GM23338 (cell line): ENCODE data around the gene AMZ1. TPM values are rescaled to one million over a fixed set of nuclear protein-coding genes. Genes with fewer than 3 reads are reported as not detected.
A peak's percentile ranks its signal among the peaks of the same experiment; 100 is the strongest.

Experiments
- ATAC-seq: fragments of 200-7000 bp; cut with Tn5 transposase; 3 replicates; pipeline ENCODE4 v1.9.1; 2020
- DNase-seq: peaks from one replicate; pipeline ENCODE4 v3.0.0-alpha.2; 2015; ENCODE audit warnings: low spot score
- H2AFZ ChIP-seq: fragments of 200-600 bp; sonication (generic); 2 replicates; pipeline ENCODE4 v1.8.0; 2016; ENCODE audit warnings: antibody characterized with exemption, mild to moderate bottlenecking, moderate library complexity
- H3F3A ChIP-seq: fragments of 200-600 bp; sonication (generic); replicated peaks from 2 replicates; pipeline ENCODE4 v1.8.0; 2017; ENCODE audit warnings: antibody characterized with exemption, mixed run types, low read depth
- H3K27ac ChIP-seq: fragments of 200-600 bp; sonication (generic); 2 replicates; pipeline ENCODE4 v1.6.1; 2016; ENCODE audit warnings: low read depth
- H3K27me3 ChIP-seq: fragments of 200-600 bp; sonication (generic); 2 replicates; pipeline ENCODE4 v1.8.0; 2016; ENCODE audit warnings: mild to moderate bottlenecking, mixed run types, moderate library complexity; ENCODE audit not compliant: insufficient read depth
- H3K36me3 ChIP-seq: fragments of 200-600 bp; sonication (generic); 2 replicates; pipeline ENCODE4 v1.8.0; 2016; ENCODE audit warnings: mild to moderate bottlenecking; ENCODE audit not compliant: insufficient read depth
- H3K4me1 ChIP-seq: fragments of 200-600 bp; sonication (generic); 2 replicates; pipeline ENCODE4 v1.8.0; 2016; ENCODE audit warnings: mild to moderate bottlenecking, moderate library complexity; ENCODE audit not compliant: insufficient read depth
- H3K4me2 ChIP-seq: fragments of 200-600 bp; sonication (generic); 2 replicates; pipeline ENCODE4 v1.7.1; 2017; ENCODE audit warnings: mixed run types
- H3K4me3 ChIP-seq: fragments of 200-600 bp; sonication (generic); 2 replicates; pipeline ENCODE4 v1.6.1; 2016; ENCODE audit warnings: mixed run types
- H3K79me2 ChIP-seq: fragments of 200-600 bp; sonication (generic); replicated peaks from 2 replicates; pipeline ENCODE4 v1.8.0; 2017; ENCODE audit warnings: mild to moderate bottlenecking; ENCODE audit not compliant: insufficient read depth
- H3K9me2 ChIP-seq: fragments of 200-600 bp; sonication (generic); 2 replicates; pipeline ENCODE4 v1.8.0; 2017; ENCODE audit not compliant: insufficient read depth
- H4K20me1 ChIP-seq: fragments of 200-600 bp; sonication (generic); replicated peaks from 2 replicates; pipeline ENCODE4 v1.8.0; 2017; ENCODE audit warnings: mild to moderate bottlenecking; ENCODE audit not compliant: insufficient read depth
- H3K27ac Mint-ChIP-seq: 2 replicates; pipeline ENCODE4 v1.8.0; 2020; ENCODE audit warnings: inconsistent platforms, mild to moderate bottlenecking, moderate library complexity, mixed read lengths
- H3K27me3 Mint-ChIP-seq: 3 replicates; pipeline ENCODE4 v1.8.0; 2022; ENCODE audit warnings: low read depth, mild to moderate bottlenecking, moderate library complexity, mixed read lengths, inconsistent platforms; ENCODE audit not compliant: insufficient read depth, poor library complexity
- H3K36me3 Mint-ChIP-seq: 3 replicates; pipeline ENCODE4 v1.8.0; 2021; ENCODE audit warnings: low read depth, mild to moderate bottlenecking, inconsistent platforms, moderate library complexity, mixed read lengths
- H3K4me1 Mint-ChIP-seq: 3 replicates; pipeline ENCODE4 v1.8.0; 2020; ENCODE audit warnings: mild to moderate bottlenecking, inconsistent platforms, mixed read lengths
- H3K4me3 Mint-ChIP-seq: 3 replicates; pipeline ENCODE4 v1.8.0; 2021; ENCODE audit warnings: moderate library complexity, mild to moderate bottlenecking, inconsistent platforms, mixed read lengths
- H3K9me3 Mint-ChIP-seq: 3 replicates; pipeline ENCODE4 v1.8.0; 2020; ENCODE audit warnings: moderate library complexity, mild to moderate bottlenecking, inconsistent platforms, mixed read lengths
- CREB1 ChIP-seq: fragments of 250-450 bp; sonication (Bioruptor Pico); IDR thresholded peaks from 2 replicates; pipeline ENCODE4 v1.5.0; 2020; ENCODE audit warnings: low read depth, mild to moderate bottlenecking, moderate library complexity
- EZH2 ChIP-seq: fragments of 200-600 bp; sonication (generic); IDR thresholded peaks from one replicate; pipeline ENCODE4 v1.8.0; 2017; ENCODE audit warnings: antibody characterized with exemption, mild to moderate bottlenecking, low read depth; ENCODE audit not compliant: unreplicated experiment
- JUNB ChIP-seq: IDR thresholded peaks from one replicate; pipeline ENCODE4 v1.6.1; 2016; ENCODE audit warnings: antibody characterized with exemption; ENCODE audit not compliant: unreplicated experiment
- POLR2AphosphoS5 ChIP-seq: IDR thresholded peaks from 2 replicates; pipeline ENCODE4 v1.6.1; 2016; ENCODE audit warnings: antibody characterized with exemption, low read depth
- STAT1 ChIP-seq: IDR thresholded peaks from one replicate; pipeline ENCODE4 v1.6.1; 2016; ENCODE audit warnings: antibody characterized with exemption; ENCODE audit not compliant: unreplicated experiment
- ZNF114 ChIP-seq: fragments of 250-450 bp; sonication (Bioruptor Pico); IDR thresholded peaks from 2 replicates; pipeline ENCODE4 v1.5.0; 2020; ENCODE audit warnings: mild to moderate bottlenecking, moderate library complexity
- polyA plus RNA-seq: library from polyadenylated mRNA; unstranded; fragments of >200 nt; fragmentation: Nextera tagmentation; extraction: Ambion mirVana; gene quantifications from 2 replicates; pipeline ENCODE4 v1.2.1, GENCODE V29; 2016
- total RNA-seq: library from RNA; depleted of rRNA; stranded (reverse); fragments of >200 nt; shearing (Covaris generic); gene quantifications from 2 replicates; pipeline ENCODE4 v1.2.3, GENCODE V29; 2014
- TF ChIP-seq, protein P1 (sequence below): IDR thresholded peaks from one replicate; pipeline ENCODE4 v1.6.1; 2018; ENCODE audit warnings: antibody characterized with exemption; ENCODE audit not compliant: unreplicated experiment
- TF ChIP-seq, protein P2 (sequence below), 2 experiments: fragments of 200-600 bp in 1 of 2; sonication (generic) in 1 of 2; conservative IDR thresholded peaks; 2 replicates each; pipeline versions ENCODE4 v1.5.1 to v1.6.1; 2016 to 2017; ENCODE audit warnings: antibody characterized with exemption in 2 of 2, low read depth in 2 of 2, mild to moderate bottlenecking in 2 of 2, moderate library complexity in 1 of 2
- TF ChIP-seq, protein P3 (sequence below): IDR thresholded peaks from 2 replicates; pipeline ENCODE4 v1.6.1; 2016; ENCODE audit warnings: antibody characterized with exemption
- TF ChIP-seq, protein P4 (sequence below): fragments of 250-450 bp; sonication (Bioruptor Pico); IDR thresholded peaks from 2 replicates; pipeline ENCODE4 v1.5.0; 2020; ENCODE audit warnings: mild to moderate bottlenecking, moderate library complexity

AMZ1 gene
- total and polyA plus RNA-seq, 2 experiments from 2014 or later, result 0.73 to 4.5 TPM

DNA sequence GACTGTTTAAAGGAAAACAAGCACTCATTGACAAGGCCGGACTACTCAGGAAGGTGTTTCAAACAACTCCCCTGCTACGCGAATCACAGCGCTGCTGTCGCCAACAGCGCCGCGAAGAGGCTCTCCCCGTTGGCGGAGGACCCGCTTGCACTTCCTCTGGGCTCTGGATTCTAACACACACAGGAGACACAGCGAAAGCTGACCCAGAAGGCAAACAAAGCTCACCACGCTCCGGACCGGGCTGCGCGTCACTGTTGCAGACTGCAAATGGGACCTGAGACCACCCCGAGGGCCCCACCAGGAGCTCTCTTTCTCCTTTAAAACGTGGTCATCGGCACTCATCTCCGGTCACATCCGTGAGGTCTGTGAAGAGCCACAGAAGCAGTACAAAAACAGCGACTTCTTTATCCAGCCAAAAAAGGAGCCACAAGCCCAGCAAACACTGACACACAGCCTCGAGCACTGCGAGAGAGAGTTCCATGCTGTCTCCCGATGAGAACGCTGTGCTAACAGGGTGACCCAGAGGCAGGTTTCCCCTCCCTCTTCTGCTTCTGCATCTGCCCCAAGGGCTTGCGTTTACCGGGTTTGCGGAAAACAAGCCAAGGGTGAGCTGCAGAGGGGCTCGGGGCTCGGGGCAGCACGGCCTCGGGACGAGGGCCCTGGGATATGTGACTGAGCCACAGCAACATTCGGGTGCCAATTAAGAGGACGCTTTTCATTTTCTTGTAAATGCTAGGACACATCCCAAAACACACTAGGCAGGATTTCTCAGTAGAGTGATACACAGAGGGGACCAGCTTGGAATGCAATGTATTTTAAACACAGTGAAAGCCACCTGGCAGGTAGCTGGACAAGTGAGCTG is 41.3 kb downstream of the AMZ1 start (continued):
- TF ChIP-seq, protein P1, sequence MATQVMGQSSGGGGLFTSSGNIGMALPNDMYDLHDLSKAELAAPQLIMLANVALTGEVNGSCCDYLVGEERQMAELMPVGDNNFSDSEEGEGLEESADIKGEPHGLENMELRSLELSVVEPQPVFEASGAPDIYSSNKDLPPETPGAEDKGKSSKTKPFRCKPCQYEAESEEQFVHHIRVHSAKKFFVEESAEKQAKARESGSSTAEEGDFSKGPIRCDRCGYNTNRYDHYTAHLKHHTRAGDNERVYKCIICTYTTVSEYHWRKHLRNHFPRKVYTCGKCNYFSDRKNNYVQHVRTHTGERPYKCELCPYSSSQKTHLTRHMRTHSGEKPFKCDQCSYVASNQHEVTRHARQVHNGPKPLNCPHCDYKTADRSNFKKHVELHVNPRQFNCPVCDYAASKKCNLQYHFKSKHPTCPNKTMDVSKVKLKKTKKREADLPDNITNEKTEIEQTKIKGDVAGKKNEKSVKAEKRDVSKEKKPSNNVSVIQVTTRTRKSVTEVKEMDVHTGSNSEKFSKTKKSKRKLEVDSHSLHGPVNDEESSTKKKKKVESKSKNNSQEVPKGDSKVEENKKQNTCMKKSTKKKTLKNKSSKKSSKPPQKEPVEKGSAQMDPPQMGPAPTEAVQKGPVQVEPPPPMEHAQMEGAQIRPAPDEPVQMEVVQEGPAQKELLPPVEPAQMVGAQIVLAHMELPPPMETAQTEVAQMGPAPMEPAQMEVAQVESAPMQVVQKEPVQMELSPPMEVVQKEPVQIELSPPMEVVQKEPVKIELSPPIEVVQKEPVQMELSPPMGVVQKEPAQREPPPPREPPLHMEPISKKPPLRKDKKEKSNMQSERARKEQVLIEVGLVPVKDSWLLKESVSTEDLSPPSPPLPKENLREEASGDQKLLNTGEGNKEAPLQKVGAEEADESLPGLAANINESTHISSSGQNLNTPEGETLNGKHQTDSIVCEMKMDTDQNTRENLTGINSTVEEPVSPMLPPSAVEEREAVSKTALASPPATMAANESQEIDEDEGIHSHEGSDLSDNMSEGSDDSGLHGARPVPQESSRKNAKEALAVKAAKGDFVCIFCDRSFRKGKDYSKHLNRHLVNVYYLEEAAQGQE, result no peak
- no peak for TF ChIP-seq JUNB
- no peak for TF ChIP-seq CREB1 (CRISPR knock-in tag)
- TF ChIP-seq POLR2AphosphoS5, result no peak
- TF ChIP-seq, protein P2, sequence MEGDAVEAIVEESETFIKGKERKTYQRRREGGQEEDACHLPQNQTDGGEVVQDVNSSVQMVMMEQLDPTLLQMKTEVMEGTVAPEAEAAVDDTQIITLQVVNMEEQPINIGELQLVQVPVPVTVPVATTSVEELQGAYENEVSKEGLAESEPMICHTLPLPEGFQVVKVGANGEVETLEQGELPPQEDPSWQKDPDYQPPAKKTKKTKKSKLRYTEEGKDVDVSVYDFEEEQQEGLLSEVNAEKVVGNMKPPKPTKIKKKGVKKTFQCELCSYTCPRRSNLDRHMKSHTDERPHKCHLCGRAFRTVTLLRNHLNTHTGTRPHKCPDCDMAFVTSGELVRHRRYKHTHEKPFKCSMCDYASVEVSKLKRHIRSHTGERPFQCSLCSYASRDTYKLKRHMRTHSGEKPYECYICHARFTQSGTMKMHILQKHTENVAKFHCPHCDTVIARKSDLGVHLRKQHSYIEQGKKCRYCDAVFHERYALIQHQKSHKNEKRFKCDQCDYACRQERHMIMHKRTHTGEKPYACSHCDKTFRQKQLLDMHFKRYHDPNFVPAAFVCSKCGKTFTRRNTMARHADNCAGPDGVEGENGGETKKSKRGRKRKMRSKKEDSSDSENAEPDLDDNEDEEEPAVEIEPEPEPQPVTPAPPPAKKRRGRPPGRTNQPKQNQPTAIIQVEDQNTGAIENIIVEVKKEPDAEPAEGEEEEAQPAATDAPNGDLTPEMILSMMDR (conservative IDR thresholded peaks at IDR 0.05; ENCODE audit: low read depth in 2 of 2), result no peak
- no peak for TF ChIP-seq ZNF114 (CRISPR knock-in tag)
- TF ChIP-seq, protein P3, sequence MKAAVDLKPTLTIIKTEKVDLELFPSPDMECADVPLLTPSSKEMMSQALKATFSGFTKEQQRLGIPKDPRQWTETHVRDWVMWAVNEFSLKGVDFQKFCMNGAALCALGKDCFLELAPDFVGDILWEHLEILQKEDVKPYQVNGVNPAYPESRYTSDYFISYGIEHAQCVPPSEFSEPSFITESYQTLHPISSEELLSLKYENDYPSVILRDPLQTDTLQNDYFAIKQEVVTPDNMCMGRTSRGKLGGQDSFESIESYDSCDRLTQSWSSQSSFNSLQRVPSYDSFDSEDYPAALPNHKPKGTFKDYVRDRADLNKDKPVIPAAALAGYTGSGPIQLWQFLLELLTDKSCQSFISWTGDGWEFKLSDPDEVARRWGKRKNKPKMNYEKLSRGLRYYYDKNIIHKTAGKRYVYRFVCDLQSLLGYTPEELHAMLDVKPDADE, result no peak
- no peak for TF ChIP-seq STAT1

DNA sequence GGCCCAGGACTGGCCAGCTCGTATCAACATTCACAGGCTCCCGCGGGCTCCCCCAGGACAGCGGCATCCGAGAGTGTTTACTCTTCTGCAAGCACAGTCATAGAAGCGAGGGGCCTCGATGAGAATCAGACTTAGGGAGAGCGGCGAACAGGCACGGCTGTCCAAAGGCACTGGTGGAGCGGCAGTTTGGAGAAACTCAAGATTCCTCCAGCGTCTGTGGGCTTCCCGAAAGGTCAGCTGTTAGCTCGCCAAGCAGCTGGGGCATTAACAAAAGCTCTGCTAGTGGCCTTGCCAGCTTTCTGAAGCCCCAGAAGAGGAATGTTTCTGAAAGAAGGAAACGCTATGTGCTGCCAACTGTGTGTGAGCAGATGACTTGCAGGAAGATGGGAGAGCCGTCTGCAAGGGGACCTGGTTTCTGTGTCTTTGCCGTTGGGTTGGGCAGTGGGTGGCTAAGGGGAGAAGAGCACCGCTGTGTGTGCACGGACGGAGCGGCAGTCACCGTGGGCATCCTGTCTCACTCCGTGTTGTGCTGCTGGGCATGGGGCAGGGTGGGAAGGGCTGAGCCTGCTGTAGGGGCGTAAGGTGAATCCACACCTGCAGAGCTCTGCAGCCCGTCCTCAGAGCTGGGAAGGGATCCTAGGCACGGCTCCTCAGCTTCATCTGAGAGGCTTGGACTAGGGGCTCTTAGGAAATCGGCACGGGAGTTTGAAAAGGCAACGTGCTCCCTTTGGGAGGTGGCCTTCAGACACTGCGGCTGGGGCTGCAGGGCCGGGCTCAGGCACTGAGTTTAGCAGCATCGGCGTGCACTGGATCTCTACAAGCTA is 42.1 kb downstream of the AMZ1 start:
- no peaks in the 10 kb centered on the region for H3K27me3 ChIP-seq
- peaks cover 11% of the 10 kb centered on the region for H3K36me3 ChIP-seq
- Mint-ChIP-seq H3K4me1 (peaks cover 26% of the 10 kb centered on the region), H3K9me3 (no peaks in the 10 kb centered on the region), H3K27me3 (peaks cover 7% of the 10 kb centered on the region), H3K27ac (peak overlapping the region; percentile 86), H3K36me3 (peaks cover 75% of the 10 kb centered on the region), H3K4me3 (no peak overlapping the region)
- H3K9me2 ChIP-seq, result no peaks in the 10 kb centered on the region
- H3K79me2 ChIP-seq, result peaks cover 58% of the 10 kb centered on the region
- no peak overlapping the region for H2AFZ ChIP-seq
- no peaks in the 10 kb centered on the region for H3F3A ChIP-seq
- peaks cover 9% of the 10 kb centered on the region for H4K20me1 ChIP-seq
- no peak overlapping the region for H3K4me3 ChIP-seq
- H3K27ac ChIP-seq, result peak overlapping the region; percentile 81
- DNase-seq (no peak), ATAC-seq (no peak)
- H3K4me2 ChIP-seq, result no peak overlapping the region
- no peaks in the 10 kb centered on the region; the same call in 1 of the 2 replicates for H3K4me1 ChIP-seq
- TF ChIP-seq POLR2AphosphoS5, result no peak
- TF ChIP-seq EZH2, result no peak
- TF ChIP-seq, protein P4, sequence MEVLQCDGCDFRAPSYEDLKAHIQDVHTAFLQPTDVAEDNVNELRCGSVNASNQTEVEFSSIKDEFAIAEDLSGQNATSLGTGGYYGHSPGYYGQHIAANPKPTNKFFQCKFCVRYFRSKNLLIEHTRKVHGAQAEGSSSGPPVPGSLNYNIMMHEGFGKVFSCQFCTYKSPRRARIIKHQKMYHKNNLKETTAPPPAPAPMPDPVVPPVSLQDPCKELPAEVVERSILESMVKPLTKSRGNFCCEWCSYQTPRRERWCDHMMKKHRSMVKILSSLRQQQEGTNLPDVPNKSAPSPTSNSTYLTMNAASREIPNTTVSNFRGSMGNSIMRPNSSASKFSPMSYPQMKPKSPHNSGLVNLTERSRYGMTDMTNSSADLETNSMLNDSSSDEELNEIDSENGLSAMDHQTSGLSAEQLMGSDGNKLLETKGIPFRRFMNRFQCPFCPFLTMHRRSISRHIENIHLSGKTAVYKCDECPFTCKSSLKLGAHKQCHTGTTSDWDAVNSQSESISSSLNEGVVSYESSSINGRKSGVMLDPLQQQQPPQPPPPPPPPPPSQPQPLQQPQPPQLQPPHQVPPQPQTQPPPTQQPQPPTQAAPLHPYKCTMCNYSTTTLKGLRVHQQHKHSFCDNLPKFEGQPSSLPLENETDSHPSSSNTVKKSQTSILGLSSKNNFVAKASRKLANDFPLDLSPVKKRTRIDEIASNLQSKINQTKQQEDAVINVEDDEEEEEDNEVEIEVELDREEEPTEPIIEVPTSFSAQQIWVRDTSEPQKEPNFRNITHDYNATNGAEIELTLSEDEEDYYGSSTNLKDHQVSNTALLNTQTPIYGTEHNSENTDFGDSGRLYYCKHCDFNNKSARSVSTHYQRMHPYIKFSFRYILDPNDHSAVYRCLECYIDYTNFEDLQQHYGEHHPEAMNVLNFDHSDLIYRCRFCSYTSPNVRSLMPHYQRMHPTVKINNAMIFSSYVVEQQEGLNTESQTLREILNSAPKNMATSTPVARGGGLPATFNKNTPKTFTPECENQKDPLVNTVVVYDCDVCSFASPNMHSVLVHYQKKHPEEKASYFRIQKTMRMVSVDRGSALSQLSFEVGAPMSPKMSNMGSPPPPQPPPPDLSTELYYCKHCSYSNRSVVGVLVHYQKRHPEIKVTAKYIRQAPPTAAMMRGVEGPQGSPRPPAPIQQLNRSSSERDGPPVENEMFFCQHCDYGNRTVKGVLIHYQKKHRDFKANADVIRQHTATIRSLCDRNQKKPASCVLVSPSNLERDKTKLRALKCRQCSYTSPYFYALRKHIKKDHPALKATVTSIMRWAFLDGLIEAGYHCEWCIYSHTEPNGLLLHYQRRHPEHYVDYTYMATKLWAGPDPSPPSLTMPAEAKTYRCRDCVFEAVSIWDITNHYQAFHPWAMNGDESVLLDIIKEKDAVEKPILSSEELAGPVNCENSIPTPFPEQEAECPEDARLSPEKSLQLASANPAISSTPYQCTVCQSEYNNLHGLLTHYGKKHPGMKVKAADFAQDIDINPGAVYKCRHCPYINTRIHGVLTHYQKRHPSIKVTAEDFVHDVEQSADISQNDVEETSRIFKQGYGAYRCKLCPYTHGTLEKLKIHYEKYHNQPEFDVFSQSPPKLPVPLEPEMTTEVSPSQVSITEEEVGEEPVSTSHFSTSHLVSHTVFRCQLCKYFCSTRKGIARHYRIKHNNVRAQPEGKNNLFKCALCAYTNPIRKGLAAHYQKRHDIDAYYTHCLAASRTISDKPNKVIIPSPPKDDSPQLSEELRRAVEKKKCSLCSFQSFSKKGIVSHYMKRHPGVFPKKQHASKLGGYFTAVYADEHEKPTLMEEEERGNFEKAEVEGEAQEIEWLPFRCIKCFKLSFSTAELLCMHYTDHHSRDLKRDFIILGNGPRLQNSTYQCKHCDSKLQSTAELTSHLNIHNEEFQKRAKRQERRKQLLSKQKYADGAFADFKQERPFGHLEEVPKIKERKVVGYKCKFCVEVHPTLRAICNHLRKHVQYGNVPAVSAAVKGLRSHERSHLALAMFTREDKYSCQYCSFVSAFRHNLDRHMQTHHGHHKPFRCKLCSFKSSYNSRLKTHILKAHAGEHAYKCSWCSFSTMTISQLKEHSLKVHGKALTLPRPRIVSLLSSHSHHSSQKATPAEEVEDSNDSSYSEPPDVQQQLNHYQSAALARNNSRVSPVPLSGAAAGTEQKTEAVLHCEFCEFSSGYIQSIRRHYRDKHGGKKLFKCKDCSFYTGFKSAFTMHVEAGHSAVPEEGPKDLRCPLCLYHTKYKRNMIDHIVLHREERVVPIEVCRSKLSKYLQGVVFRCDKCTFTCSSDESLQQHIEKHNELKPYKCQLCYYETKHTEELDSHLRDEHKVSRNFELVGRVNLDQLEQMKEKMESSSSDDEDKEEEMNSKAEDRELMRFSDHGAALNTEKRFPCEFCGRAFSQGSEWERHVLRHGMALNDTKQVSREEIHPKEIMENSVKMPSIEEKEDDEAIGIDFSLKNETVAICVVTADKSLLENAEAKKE (CRISPR knock-in tag), result no peak
